Activated T-helper 1 cell treated with anti-CD3 and anti-CD28 coated beads, Interleukin-2, amount 50 U/mL, for 16 hours (primary cell): ENCODE data around the gene C4BPB.
"Not testable (repeated sequence)": the region's sequence is repeated elsewhere in the genome, so short reads cannot be mapped to it uniquely, and the experiment has no call there.

Experiments
- DNase-seq, 2 donors: peaks; one replicate each; pipeline ENCODE4 v3.0.0-alpha.2; 2020; ENCODE audit warnings: low read depth in 1 of 2, low spot score in 1 of 2

The C4BPB gene

GRCh38 chr1:207088701-207089626, at the start of gene C4BPB:
TSS of gene C4BPB (plus strand) at chr1:207088860. CDS start at chr1:207089532, 672 bp downstream.
- DNase-seq, result no peak

GRCh38 chr1:207039380-207040180, 49.1 kb upstream of the C4BPB start:
- no peak for DNase-seq

GRCh38 chr1:207040181-207040533, 48.5 kb upstream of the C4BPB start:
- no peak for DNase-seq

- not testable (repeated sequence) for DNase-seq
Observed at GRCh38 chr1:207041397-207041796, 47.3 kb upstream of the C4BPB start.

- no peak for DNase-seq
Observed at GRCh38 chr1:207045453-207045852, 43.2 kb upstream of the C4BPB start.

- DNase-seq, result no peak
Observed at GRCh38 chr1:207047505-207047904, 41.2 kb upstream of the C4BPB start.

- DNase-seq, result no peak
Observed at GRCh38 chr1:207048041-207048440, 40.6 kb upstream of the C4BPB start.

- no peak for DNase-seq
Observed at GRCh38 chr1:207049054-207049453, 39.6 kb upstream of the C4BPB start.

GRCh38 chr1:207049514-207049913, 39.1 kb upstream of the C4BPB start:
- no peak for DNase-seq

GRCh38 chr1:207049974-207050391, 38.7 kb upstream of the C4BPB start:
- peak in 1 of 2 donors; percentile 29 for DNase-seq

- DNase-seq, result peak; percentile 67 to 78
Observed at GRCh38 chr1:207050480-207051190, 38.0 kb upstream of the C4BPB start.

- DNase-seq, result no peak
Observed at GRCh38 chr1:207051191-207051943, 37.3 kb upstream of the C4BPB start, which contains the start of gene YOD1. TSS of gene YOD1 (minus strand) at chr1:207051208. CDS start at chr1:207051030, 178 bp downstream.

GRCh38 chr1:207052911-207053769, 35.5 kb upstream of the C4BPB start, which contains the start of gene PFKFB2:
TSS of gene PFKFB2 (plus strand) at chr1:207053275. CDS start at chr1:207054718, 1,443 bp downstream.
- peak; percentile 82 to 88 for DNase-seq

- DNase-seq, result no peak
Observed at GRCh38 chr1:207054491-207054890, 34.2 kb upstream of the C4BPB start.

- DNase-seq, result no peak
Observed at GRCh38 chr1:207055386-207056001, 33.2 kb upstream of the C4BPB start.

GRCh38 chr1:207056673-207057072, 32.0 kb upstream of the C4BPB start:
- DNase-seq, result no peak

GRCh38 chr1:207058252-207058651, 30.4 kb upstream of the C4BPB start:
- no peak for DNase-seq

- DNase-seq, result no peak
Observed at GRCh38 chr1:207058878-207059867, 29.5 kb upstream of the C4BPB start.
